Activated naive CD4-positive, alpha-beta T cell treated with anti-CD3 and anti-CD28 coated beads, Interleukin-2, amount 10 ng/mL, durations not matched to agents 7 days and 5 days (primary cell): Measurements from ENCODE around the gene CTDSPL.

Experiments used
- CTCF ChIA-PET: fragments of 350-600 bp; sonication (Branson Sonifier 250); formaldehyde crosslinking; loops from one replicate; lab custom pipeline; 2021; ENCODE audit warnings: antibody characterized with exemption; lab: Charles Lee
- DNase-seq: peaks from one replicate; pipeline ENCODE4 v3.0.0-alpha.2; 2020
- H3K27ac Mint-ChIP-seq: one replicate; pipeline ENCODE4 v1.8.0; 2021; ENCODE audit warnings: mild to moderate bottlenecking, moderate library complexity, mixed read lengths
- H3K27me3 Mint-ChIP-seq: one replicate; pipeline ENCODE4 v1.8.0; 2021; ENCODE audit warnings: mild to moderate bottlenecking, mixed read lengths
- H3K36me3 Mint-ChIP-seq: one replicate; pipeline ENCODE4 v1.8.0; 2021; ENCODE audit warnings: mixed read lengths
- H3K4me1 Mint-ChIP-seq: one replicate; pipeline ENCODE4 v1.8.0; 2021; ENCODE audit warnings: mixed read lengths
- H3K4me3 Mint-ChIP-seq: one replicate; pipeline ENCODE4 v1.8.0; 2021; ENCODE audit warnings: mild to moderate bottlenecking, moderate library complexity, mixed read lengths
- H3K9me3 Mint-ChIP-seq: one replicate; pipeline ENCODE4 v1.8.0; 2021; ENCODE audit warnings: mixed read lengths

The CTDSPL gene

DNA sequence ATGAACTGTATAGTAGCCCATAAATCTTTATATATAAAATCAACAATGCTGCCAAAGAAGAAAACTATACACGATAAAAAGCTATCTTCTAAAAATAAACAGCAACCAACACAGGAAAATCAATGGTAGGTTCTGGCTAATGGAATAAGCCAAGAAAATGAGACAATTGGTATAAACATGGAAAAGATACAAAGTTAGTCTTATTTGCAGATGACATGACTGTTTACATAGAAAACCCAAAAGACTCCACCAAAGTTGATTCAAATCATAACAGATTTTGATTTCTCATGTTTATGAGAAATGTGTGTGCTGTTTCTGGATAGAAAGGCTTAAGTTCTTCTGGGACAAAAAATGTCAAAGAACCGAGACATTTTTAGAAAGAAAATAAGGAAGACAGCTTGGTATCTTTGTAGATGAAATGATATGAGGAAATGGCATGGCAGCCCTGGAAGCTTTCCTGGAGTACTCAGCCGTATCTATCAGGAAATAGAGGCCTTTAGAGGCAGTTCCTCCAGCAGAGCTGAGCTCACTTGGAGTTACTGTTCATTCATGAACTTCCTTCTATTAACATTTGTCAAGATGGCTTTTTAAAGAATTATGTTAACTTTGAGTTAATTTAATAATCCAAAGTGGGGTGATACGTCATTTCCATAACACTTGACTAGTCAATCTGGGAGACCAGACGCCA is 92.2 kb downstream of the CTDSPL start:
- no peaks in the 10 kb centered on the region for H3K36me3 Mint-ChIP-seq
- H3K4me3 Mint-ChIP-seq, result no peak overlapping the region
- no peaks in the 10 kb centered on the region for H3K9me3 Mint-ChIP-seq
- H3K27me3 Mint-ChIP-seq, result no peaks in the 10 kb centered on the region
- peaks cover 25% of the 10 kb centered on the region for H3K4me1 Mint-ChIP-seq
- no peak for DNase-seq
- H3K27ac Mint-ChIP-seq, result no peak overlapping the region
- CTCF ChIA-PET, result interaction anchor here (1.4 kb wide), 1 partner anchor 13 kb away, joined by 5 read pairs; no protein-coding TSS in a partner anchor

DNA sequence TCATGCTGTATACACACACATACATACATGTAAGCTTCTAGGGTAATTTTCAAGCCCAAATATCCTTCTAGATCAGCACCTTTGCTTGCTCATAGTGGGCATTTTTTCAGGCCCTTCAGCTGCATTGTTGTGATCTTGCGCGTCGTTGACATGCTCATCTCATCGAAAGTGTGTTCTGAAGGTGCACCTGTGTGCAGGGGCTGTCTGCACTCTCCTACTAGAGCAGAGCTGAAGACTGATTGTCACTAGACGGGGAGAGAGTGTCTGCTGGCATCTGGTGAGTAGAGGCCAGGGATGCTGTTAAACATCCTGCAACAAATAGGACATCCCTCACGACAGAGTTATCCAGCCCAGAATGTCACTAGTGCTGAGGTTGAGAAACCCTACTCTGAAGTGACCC is 93.2 kb downstream of the CTDSPL start:
- no peak for DNase-seq
- Mint-ChIP-seq H3K4me3 (no peak overlapping the region), H3K9me3 (no peaks in the 10 kb centered on the region), H3K36me3 (no peaks in the 10 kb centered on the region), H3K27me3 (no peaks in the 10 kb centered on the region), H3K27ac (no peak overlapping the region), H3K4me1 (peaks cover 25% of the 10 kb centered on the region)
- CTCF ChIA-PET, result interaction anchor here (1.4 kb wide), 2 partner anchors 12 to 26 kb away, joined by 3 to 5 read pairs; no protein-coding TSS in a partner anchor

DNA sequence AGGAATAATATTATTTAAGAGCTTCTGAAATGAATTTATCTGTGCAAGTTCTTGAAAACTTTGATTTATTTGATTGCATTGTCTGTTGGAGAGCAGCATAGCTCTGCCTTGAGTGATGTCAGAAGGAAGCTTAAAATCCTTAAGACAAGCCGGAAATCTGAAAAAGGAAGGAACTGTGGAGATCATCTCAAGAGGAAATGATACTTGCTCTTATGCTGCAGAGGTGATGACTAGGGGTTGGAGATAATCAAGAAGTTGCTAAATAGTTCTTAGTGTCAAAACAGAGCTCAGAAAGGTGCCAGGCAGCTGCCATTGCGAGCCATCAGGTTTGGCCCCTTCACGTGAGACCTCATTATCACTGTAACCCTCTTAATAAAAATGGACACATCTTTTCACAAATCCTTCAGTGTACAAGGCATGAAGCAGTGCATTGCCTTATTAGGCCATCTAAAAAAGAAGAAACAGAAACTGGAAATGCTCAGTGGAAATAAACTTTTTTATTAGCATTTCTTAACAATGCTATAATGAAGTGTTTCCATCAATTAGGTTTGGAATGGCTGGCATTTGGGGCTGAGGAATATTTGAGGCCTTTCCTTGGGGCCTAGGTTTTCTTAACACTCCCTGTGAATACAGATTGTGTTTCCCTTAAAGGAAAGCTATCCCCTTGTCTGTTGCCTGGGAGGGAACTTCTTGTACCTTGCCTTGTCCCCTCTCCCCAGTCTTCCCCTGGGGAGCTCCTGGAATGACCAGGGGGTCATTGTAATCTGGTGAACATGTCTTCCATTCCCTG is 94.4 kb downstream of the CTDSPL start:
- Mint-ChIP-seq H3K36me3 (no peaks in the 10 kb centered on the region), H3K4me3 (no peak overlapping the region), H3K9me3 (no peaks in the 10 kb centered on the region), H3K27ac (peak overlapping the region; percentile 39), H3K4me1 (peaks cover 25% of the 10 kb centered on the region), H3K27me3 (no peaks in the 10 kb centered on the region)
- CTCF ChIA-PET, result interaction anchor here (0.9 to 2.4 kb wide), 6 partner anchors 11 to 101 kb away, joined by 3 to 21 read pairs (median 4); no protein-coding TSS in a partner anchor
- DNase-seq, result no peak

DNA sequence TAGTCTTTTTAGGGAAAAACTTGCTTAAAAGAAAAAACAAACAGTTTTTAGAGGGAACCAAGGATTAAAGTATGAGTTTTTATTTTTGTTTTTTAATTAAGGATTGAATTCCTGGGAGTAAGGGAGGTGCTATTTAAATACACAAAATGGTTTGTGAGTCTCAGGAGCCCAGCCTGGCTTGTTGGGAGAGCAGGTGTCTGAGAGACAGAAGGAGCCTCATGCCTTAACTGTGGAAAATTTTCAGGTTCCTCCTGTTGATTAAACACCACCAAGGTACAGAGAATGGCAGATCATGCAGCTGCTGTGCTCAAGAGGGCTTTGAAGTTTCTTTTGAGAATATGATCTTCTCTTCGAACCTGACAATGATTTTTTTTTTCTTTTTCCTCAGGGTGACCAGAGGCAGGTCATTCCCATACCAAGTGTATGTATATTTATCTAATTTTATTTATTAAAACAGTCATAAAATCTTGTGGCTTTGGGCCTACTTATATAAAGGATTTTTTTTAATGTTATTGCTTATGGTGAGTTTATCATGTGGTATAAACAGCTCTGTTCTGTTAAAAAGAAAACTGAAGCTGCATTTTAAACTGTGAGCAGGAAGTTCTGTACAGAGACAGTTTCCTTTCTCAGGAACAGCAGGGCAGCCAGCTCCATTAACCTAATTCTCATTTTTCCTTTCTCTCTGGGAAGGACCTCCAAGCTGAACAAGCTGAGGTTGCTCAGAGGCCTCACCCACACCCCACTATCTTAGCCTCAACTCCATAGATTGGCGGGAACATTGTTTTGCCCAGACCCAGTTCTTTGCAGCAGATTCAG is 95.3 kb downstream of the CTDSPL start:
- H3K4me3 Mint-ChIP-seq, result peak overlapping the region; percentile 1
- no peak for DNase-seq

DNA sequence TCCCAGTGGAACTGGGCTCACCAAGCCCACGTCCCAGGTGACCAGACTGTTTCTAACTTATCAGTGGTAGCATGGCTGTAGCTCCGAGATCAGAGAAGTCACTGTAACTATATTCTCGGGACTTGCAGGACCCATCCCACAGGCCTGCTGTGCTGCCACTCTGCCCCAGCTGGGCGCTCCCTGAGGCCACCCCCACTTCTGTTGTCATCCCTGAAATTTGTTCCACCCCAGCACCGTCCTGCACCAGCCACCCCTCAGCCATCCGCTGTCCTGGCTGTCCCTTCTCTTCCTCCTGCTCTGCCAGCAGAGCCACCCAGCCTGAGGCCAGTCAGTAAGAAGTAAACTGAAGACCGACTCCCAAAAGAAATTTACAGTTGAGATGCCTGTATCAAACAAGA is 95.9 kb downstream of the CTDSPL start:
- no peaks in the 10 kb centered on the region for H3K9me3 Mint-ChIP-seq
- CTCF ChIA-PET, result interaction anchor here (1.3 to 2.4 kb wide), 2 partner anchors 9 to 17 kb away, joined by 5 to 21 read pairs; no protein-coding TSS in a partner anchor
- peak overlapping the region; percentile 89 for H3K27ac Mint-ChIP-seq
- DNase-seq, result no peak
- peaks cover 25% of the 10 kb centered on the region for H3K4me1 Mint-ChIP-seq
- H3K27me3 Mint-ChIP-seq, result no peaks in the 10 kb centered on the region
- H3K4me3 Mint-ChIP-seq, result peak overlapping the region; percentile 1
- H3K36me3 Mint-ChIP-seq, result no peaks in the 10 kb centered on the region

More for the DNA sequence above, 95.3 kb downstream of the CTDSPL start:
- Mint-ChIP-seq H3K27ac (peak overlapping the region; percentile 89), H3K4me1 (peaks cover 25% of the 10 kb centered on the region), H3K27me3 (no peaks in the 10 kb centered on the region), H3K36me3 (no peaks in the 10 kb centered on the region), H3K9me3 (no peaks in the 10 kb centered on the region)
- CTCF ChIA-PET, result interaction anchor here (1.3 to 2.4 kb wide), 4 partner anchors 10 to 101 kb away, joined by 3 to 21 read pairs (median 7); no protein-coding TSS in a partner anchor

DNA sequence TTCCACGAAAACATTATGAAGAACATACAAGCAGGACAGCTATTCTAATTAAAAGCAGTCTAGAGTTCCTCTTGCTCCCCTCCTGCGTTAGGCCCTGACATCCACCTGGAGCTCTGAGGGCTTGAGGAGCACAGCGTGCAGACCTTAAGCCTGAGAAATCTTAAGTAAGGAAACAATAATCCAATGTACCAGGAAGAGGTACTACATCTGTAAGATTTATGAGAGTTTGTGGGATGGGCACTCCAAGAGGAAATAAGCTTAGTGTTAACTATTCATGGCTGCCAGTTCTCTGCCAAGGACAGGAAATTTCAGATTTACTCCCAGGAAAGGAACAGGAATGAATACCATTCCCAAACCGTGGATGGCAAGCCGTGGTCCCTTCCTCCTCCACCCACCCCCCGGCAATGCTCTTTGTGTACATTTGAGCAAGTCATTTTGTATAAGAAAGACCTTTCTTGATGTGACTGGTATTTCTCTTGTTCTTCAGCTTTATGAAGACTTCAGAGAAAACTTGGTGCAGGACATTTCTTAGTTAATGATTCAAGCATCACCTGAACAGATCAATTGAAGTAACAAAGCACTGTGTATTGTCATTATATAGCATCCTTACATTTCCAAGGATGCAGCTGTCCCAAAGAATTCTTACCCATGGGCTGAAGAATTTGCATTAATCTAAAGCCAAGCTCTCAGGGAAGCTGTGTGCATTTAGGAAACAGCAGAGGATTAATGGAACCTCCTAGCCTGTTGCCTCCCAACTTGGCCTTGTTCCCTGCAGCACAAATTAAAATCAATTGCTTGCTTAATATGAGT is 100.1 kb downstream of the CTDSPL start:
- CTCF ChIA-PET, result no interaction called here
- H3K27me3 Mint-ChIP-seq, result peaks cover 9% of the 10 kb centered on the region
- H3K36me3 Mint-ChIP-seq, result no peaks in the 10 kb centered on the region
- no peaks in the 10 kb centered on the region for H3K9me3 Mint-ChIP-seq
- no peak for DNase-seq
- H3K27ac Mint-ChIP-seq, result no peak overlapping the region
- H3K4me1 Mint-ChIP-seq, result peaks cover 12% of the 10 kb centered on the region
- no peak overlapping the region for H3K4me3 Mint-ChIP-seq

DNA sequence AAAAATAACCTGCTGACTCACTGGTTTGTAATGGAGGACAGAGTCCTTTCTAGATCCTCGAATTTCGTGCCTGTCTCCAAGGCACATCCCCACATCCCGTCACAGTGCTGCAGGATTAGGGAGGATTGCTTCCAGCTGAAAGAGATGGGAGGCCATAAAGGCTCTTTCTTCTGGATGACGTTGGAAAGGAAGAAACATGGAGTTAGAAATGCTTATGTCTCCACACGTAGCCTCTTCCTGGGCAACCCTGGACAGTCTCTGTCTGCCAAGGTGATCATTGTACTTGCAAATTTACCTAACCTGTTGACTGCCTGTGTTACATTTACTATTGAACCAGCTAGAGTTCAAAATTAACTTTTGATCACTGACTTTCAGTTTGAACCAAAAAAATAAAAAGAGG is 101.3 kb downstream of the CTDSPL start:
- Mint-ChIP-seq H3K27ac (no peak overlapping the region), H3K36me3 (no peaks in the 10 kb centered on the region), H3K27me3 (peaks cover 13% of the 10 kb centered on the region), H3K4me1 (no peaks in the 10 kb centered on the region), H3K9me3 (no peaks in the 10 kb centered on the region), H3K4me3 (no peak overlapping the region)
- DNase-seq, result no peak
- CTCF ChIA-PET, result interaction anchor here (1.8 kb wide), 1 partner anchor 97 kb away, joined by 5 read pairs; no protein-coding TSS in a partner anchor

DNA sequence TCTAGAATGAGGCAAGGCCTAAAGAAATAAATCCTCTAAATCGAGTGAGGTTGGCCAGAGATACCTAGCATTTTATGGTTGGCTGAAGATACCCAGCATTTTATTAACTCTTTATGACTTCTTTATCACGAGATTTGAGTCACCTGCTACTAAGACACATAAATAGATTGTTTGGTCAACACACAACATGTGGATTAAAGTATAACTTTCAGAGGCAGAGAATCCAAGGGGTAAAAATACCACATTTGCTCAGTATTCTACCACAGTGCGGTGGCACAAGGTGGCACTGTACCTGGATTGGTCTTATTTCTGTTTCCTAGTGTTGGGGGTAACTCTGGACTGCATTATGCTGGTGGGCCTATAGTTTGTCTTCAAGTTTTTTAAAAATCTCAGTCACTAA is 102.0 kb downstream of the CTDSPL start:
- Mint-ChIP-seq H3K4me3 (no peak overlapping the region), H3K4me1 (no peaks in the 10 kb centered on the region), H3K27me3 (peaks cover 13% of the 10 kb centered on the region), H3K36me3 (no peaks in the 10 kb centered on the region), H3K27ac (no peak overlapping the region), H3K9me3 (no peaks in the 10 kb centered on the region)
- DNase-seq, result no peak
- CTCF ChIA-PET, result interaction anchor here (1.8 to 2.7 kb wide), 2 partner anchors 11 to 98 kb away, joined by 5 to 13 read pairs; no protein-coding TSS in a partner anchor

DNA sequence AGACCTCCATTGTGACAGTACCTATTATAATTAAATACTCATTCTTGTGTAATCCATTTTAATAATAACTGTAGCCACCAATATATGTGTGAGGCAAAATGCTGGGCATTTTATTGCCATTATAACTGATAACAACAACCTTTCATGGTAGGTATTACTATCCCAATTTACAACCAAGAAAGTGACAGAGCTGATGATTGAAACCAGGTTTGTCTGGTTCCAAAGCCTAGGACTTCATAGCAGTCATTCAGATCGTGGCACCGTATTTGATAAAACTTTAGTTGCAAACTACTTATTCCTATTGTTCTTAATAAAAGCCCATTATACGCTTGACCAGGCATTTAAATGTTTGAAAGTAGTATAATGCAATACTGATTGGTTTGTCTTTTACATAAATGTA is 102.5 kb downstream of the CTDSPL start:
- no peaks in the 10 kb centered on the region for H3K4me1 Mint-ChIP-seq
- DNase-seq, result no peak
- H3K27me3 Mint-ChIP-seq, result peaks cover 13% of the 10 kb centered on the region
- H3K9me3 Mint-ChIP-seq, result no peaks in the 10 kb centered on the region
- no peak overlapping the region for H3K27ac Mint-ChIP-seq
- H3K4me3 Mint-ChIP-seq, result no peak overlapping the region
- CTCF ChIA-PET, result interaction anchor here (1.8 to 2.7 kb wide), 2 partner anchors 10 to 98 kb away, joined by 5 to 13 read pairs; no protein-coding TSS in a partner anchor
- H3K36me3 Mint-ChIP-seq, result no peaks in the 10 kb centered on the region

DNA sequence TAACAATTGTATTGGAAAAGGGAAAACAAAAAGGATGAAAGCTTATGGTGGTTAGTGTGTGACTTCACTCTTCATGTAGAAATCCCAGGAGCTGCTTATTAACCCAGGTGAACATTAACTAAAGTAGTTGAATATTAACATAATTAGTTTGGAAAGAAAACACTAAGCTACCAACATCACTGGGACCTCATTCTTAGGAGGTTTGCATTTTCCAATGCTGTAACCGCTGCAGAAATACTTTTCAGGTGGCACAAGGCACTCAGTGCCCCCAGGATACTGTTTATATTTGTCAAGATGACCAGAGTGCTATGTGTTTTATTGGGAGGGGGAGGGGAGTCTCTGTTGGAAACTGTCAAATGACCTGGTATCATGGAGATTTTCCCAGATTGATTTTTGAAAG is 103.0 kb downstream of the CTDSPL start:
- no peak for DNase-seq
- peaks cover 13% of the 10 kb centered on the region for H3K27me3 Mint-ChIP-seq
- CTCF ChIA-PET, result interaction anchor here (1.8 to 2.7 kb wide), 2 partner anchors 10 to 99 kb away, joined by 5 to 13 read pairs; no protein-coding TSS in a partner anchor
- no peaks in the 10 kb centered on the region for H3K36me3 Mint-ChIP-seq
- H3K4me3 Mint-ChIP-seq, result no peak overlapping the region
- no peaks in the 10 kb centered on the region for H3K4me1 Mint-ChIP-seq
- no peak overlapping the region for H3K27ac Mint-ChIP-seq
- no peaks in the 10 kb centered on the region for H3K9me3 Mint-ChIP-seq

DNA sequence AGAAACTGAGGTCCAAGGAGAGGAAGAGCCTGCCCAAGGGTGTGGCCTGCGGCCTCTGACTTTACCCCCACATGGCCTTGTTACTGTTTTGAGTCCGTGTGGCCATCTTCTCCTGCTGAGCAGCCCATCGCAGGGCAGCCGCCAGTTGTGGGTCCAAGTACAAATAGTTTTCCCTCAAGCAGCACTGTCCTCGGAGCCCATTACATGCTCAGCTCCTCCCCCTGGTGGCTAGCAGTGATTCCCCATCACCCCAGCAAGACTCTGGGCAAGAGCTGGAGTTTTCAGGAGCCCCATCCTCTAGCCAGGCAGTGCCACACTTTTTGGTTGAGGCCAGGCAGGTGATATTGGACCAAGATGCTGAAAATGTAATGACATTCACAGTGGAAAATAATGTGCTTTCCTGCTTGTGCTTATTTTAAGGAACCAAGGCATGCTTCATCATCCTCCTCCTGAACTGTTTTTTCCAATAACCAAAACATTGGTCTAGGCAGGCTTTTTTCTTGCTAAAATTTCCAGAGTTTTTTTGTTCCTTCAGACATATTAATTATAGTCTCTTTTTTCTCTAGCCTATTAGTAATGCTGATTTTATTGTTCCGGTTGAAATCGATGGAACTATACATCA is 105.7 kb downstream of the CTDSPL start:
- peaks cover 13% of the 10 kb centered on the region for H3K27me3 Mint-ChIP-seq
- no peaks in the 10 kb centered on the region for H3K9me3 Mint-ChIP-seq
- no peaks in the 10 kb centered on the region for H3K4me1 Mint-ChIP-seq
- H3K36me3 Mint-ChIP-seq, result no peaks in the 10 kb centered on the region
- H3K27ac Mint-ChIP-seq, result no peak overlapping the region
- CTCF ChIA-PET, result interaction anchor here (0.6 to 5.0 kb wide), 26 partner anchors 9 to 476 kb away, joined by 3 to 37 read pairs (median 3); no protein-coding TSS in a partner anchor
- no peak overlapping the region for H3K4me3 Mint-ChIP-seq
- peak; percentile 76 for DNase-seq

DNA sequence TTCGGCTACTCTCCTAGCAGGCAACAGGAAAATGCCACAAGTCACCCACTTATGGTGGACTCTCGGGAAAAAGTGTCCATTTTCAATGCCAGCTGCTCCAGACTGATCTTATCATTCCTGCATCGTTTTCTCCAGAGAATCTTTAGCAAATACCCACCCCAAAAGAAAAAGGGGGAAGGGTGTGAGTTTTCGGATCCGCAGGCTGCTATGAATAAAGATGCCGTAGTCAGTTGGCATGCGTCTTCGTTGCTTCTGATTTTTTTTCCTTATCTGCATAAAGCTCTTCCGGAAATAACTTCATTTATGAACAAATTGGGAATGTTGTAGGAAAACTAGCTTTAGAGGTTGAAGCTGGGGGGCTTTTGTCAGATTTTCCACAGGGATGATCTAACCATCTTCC is 106.5 kb downstream of the CTDSPL start:
- H3K4me1 Mint-ChIP-seq, result no peaks in the 10 kb centered on the region
- no peak for DNase-seq
- CTCF ChIA-PET, result interaction anchor here (0.6 to 5.0 kb wide), 20 partner anchors 8 to 255 kb away, joined by 3 to 37 read pairs (median 4); no protein-coding TSS in a partner anchor
- no peaks in the 10 kb centered on the region for H3K36me3 Mint-ChIP-seq
- peaks cover 13% of the 10 kb centered on the region for H3K27me3 Mint-ChIP-seq
- H3K27ac Mint-ChIP-seq, result no peak overlapping the region
- H3K4me3 Mint-ChIP-seq, result no peak overlapping the region
- H3K9me3 Mint-ChIP-seq, result no peaks in the 10 kb centered on the region
